HepG2 (cell line): Measurements from ENCODE around the gene PDE4C. TPM values are rescaled to one million over a fixed set of nuclear protein-coding genes. Genes with fewer than 3 reads are reported as not detected.

Experiments used
- ATAC-seq: fragments of 200-7000 bp; cut with Tn5 transposase; 3 replicates; pipeline ENCODE4 v1.9.1; 2020; ENCODE audit warnings: mild to moderate bottlenecking, moderate library complexity
- BruUV-seq: library from RNA; stranded (reverse); fragments of 400-500 nt; replicated peaks from 2 replicates; lab custom pipeline; 2021; lab: Mats Ljungman, UMichigan
- CTCF ChIA-PET: fragments of 300-600 bp; formaldehyde crosslinking; extraction: SDS; loops from one replicate; lab custom pipeline; 2021; ENCODE audit warnings: low total read pairs, inconsistent platforms, low intra/inter-chr PET ratio; lab: Yijun Ruan, JAX
- POLR2A ChIA-PET: fragments of 350-600 bp; sonication (Branson Sonifier 250); formaldehyde crosslinking; loops from one replicate; lab custom pipeline; 2020; ENCODE audit warnings: antibody characterized with exemption, inconsistent platforms; lab: Yijun Ruan, JAX
- DNase-seq: peaks from one replicate; pipeline ENCODE4 v3.0.0-alpha.2; 2015; ENCODE audit warnings: low spot score
- FAIRE-seq: peaks from 3 replicates; lab custom pipeline; 2011; peaks lifted over from hg19 to GRCh38; lab: Jason Lieb, UNC
- H2AFZ ChIP-seq: one replicate; pipeline ENCODE4 v1.6.1; 2011; ENCODE audit warnings: low read length, inconsistent platforms
- H3K27ac ChIP-seq: fragments of 300-600 bp; 3 replicates; pipeline ENCODE4 v1.8.0; 2011; ENCODE audit warnings: mixed run types, mild to moderate bottlenecking, mixed read lengths, low read length, inconsistent platforms; ENCODE audit not compliant: insufficient read depth; ENCODE audit errors: extremely low read length
- H3K27me3 ChIP-seq, 2 experiments: fragments of 200-600 bp in 1 of 2; 2 replicates in 1 of 2; 3 replicates in 1 of 2; pipeline versions ENCODE4 v1.6.0 to v1.8.0; 2011; ENCODE audit warnings: low read length in 2 of 2, mild to moderate bottlenecking in 2 of 2, moderate library complexity in 2 of 2, inconsistent platforms in 1 of 2; ENCODE audit not compliant: insufficient read depth in 2 of 2, control insufficient read depth in 1 of 2
- H3K36me3 ChIP-seq, 2 experiments: fragments of 200-600 bp in 1 of 2; replicated peaks in 1 of 2; 2 replicates in 1 of 2; 3 replicates in 1 of 2; pipeline versions ENCODE4 v1.5.1 to v1.8.0; 2011; ENCODE audit warnings: low read length in 2 of 2, inconsistent platforms in 1 of 2; ENCODE audit not compliant: insufficient read depth in 2 of 2, control insufficient read depth in 1 of 2
- H3K4me1 ChIP-seq: 2 replicates; pipeline ENCODE4 v1.5.1; 2012; ENCODE audit warnings: low read length, inconsistent platforms; ENCODE audit not compliant: insufficient read depth
- H3K4me2 ChIP-seq: 2 replicates; pipeline ENCODE4 v1.6.0; 2011; ENCODE audit warnings: low read depth, low read length, inconsistent platforms
- H3K4me3 ChIP-seq, 3 experiments: fragments of 200-600 bp in 1 of 3; sonication (generic), shearing (Covaris generic) in 1 of 3; replicated peaks in 1 of 3; 2 replicates each; pipeline ENCODE4 v1.5.1; 2011 to 2016; ENCODE audit warnings: low read length in 3 of 3, inconsistent platforms in 2 of 3, low read depth in 2 of 3, mild to moderate bottlenecking in 2 of 3, control low read depth in 1 of 3, mixed read lengths in 1 of 3; ENCODE audit not compliant: insufficient read depth in 1 of 3
- H3K79me2 ChIP-seq: one replicate; pipeline ENCODE4 v1.6.1; 2011; ENCODE audit warnings: low read length, inconsistent platforms; ENCODE audit not compliant: insufficient read depth
- H3K9ac ChIP-seq: 2 replicates; pipeline ENCODE4 v1.6.0; 2011; ENCODE audit warnings: mild to moderate bottlenecking, low read depth, low read length, inconsistent platforms; ENCODE audit not compliant: insufficient read depth
- H3K9me3 ChIP-seq: 2 replicates; pipeline ENCODE4 v1.5.1; 2012; ENCODE audit warnings: mild to moderate bottlenecking, low read length
- H4K20me1 ChIP-seq: 2 replicates; pipeline ENCODE4 v1.6.0; 2011; ENCODE audit warnings: inconsistent platforms, mild to moderate bottlenecking, low read length, moderate library complexity; ENCODE audit not compliant: insufficient read depth
- FOXA3 ChIP-seq: IDR thresholded peaks from 2 replicates; pipeline ENCODE4 v1.6.1; 2016; ENCODE audit warnings: missing genetic modification reagents, missing compliant biosample characterization
- FOXJ3 ChIP-seq: sonication (generic); formaldehyde crosslinking; IDR thresholded peaks from 2 replicates; pipeline ENCODE4 v1.4.0; 2020; ENCODE audit warnings: missing genetic modification reagents, mild to moderate bottlenecking, borderline replicate concordance
- HCFC1 ChIP-seq: fragments of 150-350 bp; IDR thresholded peaks from 2 replicates; pipeline ENCODE4 v1.6.1; 2014; ENCODE audit warnings: low read depth, low read length
- KLF11 ChIP-seq: IDR thresholded peaks from 2 replicates; pipeline ENCODE4 v1.6.1; 2016; ENCODE audit warnings: missing compliant biosample characterization
- PLRG1 ChIP-seq: fragments of 450-650 bp; conservative IDR thresholded peaks from 2 replicates; pipeline ENCODE4 v1.6.1; 2016
- ZNF256 ChIP-seq: sonication (generic); formaldehyde crosslinking; conservative IDR thresholded peaks from 2 replicates; pipeline ENCODE4 v1.4.0; 2020; ENCODE audit warnings: missing genetic modification reagents
- WGBS: methylation state at CpG from one replicate; pipeline ENCODE4 v1.1.6; 2017; ENCODE audit warnings: low lambda C conversion rate; 5-methylcytosine and 5-hydroxymethylcytosine counted together
- in situ Hi-C: cut with HindIII; loops from 2 replicates; pipeline ENCODE4 v1.10.0; 2017; ENCODE audit warnings: low pct_unique_long_range_greater_than_20kb; ENCODE audit not compliant: extremely low pct_ligation_motif_present
- intact Hi-C: fragments of 100-400 bp; cut with micrococcal nuclease; formaldehyde crosslinking; loops from one replicate; pipeline ENCODE4 v1.10.0; 2022; ENCODE audit not compliant: unreplicated experiment
- polyA plus RNA-seq, 8 experiments: library from polyadenylated mRNA; depleted of rRNA in 3 of 8; stranded (reverse) in 7 of 8; unstranded in 1 of 8; fragments of >200 nt; fragmentation: Illumina TruSeq in 4 of 8; extraction: Trizol in 4 of 8; gene quantifications; 2 replicates each; pipeline versions ENCODE4 v1.2.1 to v1.2.3, GENCODE V29; 2011 to 2016; ENCODE audit warnings: low read depth in 4 of 8, missing spikeins in 1 of 8, mixed read lengths in 1 of 8; ENCODE audit not compliant: insufficient read depth in 1 of 8
- total RNA-seq, 5 experiments: library from RNA; depleted of rRNA; stranded (reverse); fragments of >200 nt; fragmentation: Illumina TruSeq; extraction: Trizol; gene quantifications; 2 replicates each; pipeline ENCODE4 v1.2.3, GENCODE V29; 2016; ENCODE audit warnings: low read depth in 1 of 5
- TF ChIP-seq, protein P1 (sequence below): sonication (generic); formaldehyde crosslinking; IDR thresholded peaks from 2 replicates; pipeline ENCODE4 v1.5.0; 2020; ENCODE audit warnings: mild to moderate bottlenecking, missing genetic modification reagents, borderline replicate concordance

Gene PDE4C
- total and polyA plus RNA-seq, 2 of the 13 experiments (the other 11 are each of a cell fraction or from before 2014, with no cell fraction given), result 1.4 to 14.0 TPM

DNA sequence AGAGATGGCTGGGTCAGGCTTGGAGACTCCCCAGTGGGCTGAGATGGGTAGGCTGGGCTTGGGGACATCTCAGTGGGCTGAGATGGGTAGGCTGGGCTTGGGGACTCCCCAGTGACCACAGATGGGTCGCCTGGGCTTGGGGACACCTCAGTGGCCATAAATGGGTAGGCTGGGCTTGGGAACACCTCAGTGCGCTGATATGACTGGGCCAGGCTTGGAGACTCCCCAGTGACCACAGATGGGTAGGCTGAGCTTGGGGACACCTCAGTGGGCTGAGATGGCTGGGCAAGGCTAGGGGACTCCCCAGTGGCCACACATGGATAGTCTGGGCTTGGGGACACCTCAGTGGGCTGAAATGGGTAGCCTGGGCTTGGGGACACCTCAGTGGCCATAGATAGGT is 35.2 kb upstream of the PDE4C start:
- CTCF ChIA-PET, result no interaction called here
- POLR2A ChIA-PET, result interaction anchor here (1.1 kb wide), 1 partner anchor 13 kb away, joined by 3 read pairs; the partner anchor contains the start of gene IQCN
- no peak for FAIRE-seq
- peaks cover 10 to 27% of the 10 kb centered on the region in 2 experiments; a peak in 4 of 5 replicates for H3K27me3 ChIP-seq
- no peak overlapping the region for H2AFZ ChIP-seq
- peaks cover 21% of the 10 kb centered on the region for H3K4me1 ChIP-seq
- TF ChIP-seq, protein P1, sequence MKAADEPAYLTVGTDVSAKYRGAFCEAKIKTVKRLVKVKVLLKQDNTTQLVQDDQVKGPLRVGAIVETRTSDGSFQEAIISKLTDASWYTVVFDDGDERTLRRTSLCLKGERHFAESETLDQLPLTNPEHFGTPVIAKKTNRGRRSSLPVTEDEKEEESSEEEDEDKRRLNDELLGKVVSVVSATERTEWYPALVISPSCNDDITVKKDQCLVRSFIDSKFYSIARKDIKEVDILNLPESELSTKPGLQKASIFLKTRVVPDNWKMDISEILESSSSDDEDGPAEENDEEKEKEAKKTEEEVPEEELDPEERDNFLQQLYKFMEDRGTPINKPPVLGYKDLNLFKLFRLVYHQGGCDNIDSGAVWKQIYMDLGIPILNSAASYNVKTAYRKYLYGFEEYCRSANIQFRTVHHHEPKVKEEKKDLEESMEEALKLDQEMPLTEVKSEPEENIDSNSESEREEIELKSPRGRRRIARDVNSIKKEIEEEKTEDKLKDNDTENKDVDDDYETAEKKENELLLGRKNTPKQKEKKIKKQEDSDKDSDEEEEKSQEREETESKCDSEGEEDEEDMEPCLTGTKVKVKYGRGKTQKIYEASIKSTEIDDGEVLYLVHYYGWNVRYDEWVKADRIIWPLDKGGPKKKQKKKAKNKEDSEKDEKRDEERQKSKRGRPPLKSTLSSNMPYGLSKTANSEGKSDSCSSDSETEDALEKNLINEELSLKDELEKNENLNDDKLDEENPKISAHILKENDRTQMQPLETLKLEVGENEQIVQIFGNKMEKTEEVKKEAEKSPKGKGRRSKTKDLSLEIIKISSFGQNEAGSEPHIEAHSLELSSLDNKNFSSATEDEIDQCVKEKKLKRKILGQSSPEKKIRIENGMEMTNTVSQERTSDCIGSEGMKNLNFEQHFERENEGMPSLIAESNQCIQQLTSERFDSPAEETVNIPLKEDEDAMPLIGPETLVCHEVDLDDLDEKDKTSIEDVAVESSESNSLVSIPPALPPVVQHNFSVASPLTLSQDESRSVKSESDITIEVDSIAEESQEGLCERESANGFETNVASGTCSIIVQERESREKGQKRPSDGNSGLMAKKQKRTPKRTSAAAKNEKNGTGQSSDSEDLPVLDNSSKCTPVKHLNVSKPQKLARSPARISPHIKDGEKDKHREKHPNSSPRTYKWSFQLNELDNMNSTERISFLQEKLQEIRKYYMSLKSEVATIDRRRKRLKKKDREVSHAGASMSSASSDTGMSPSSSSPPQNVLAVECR (CRISPR knock-in tag), result no peak
- no peak for TF ChIP-seq PLRG1
- TF ChIP-seq ZNF256 (CRISPR knock-in tag), result no peak
- no peak for TF ChIP-seq FOXA3 (CRISPR knock-in tag)
- TF ChIP-seq KLF11 (CRISPR knock-in tag), result no peak
- TF ChIP-seq FOXJ3 (CRISPR knock-in tag), result no peak
- no peak for TF ChIP-seq HCFC1
- ATAC-seq, result no peak
- no peak for DNase-seq
- intact Hi-C loops, result no loop called here
- no CpG with 5 or more reads among the region's 2 CpGs for WGBS
- H4K20me1 ChIP-seq, result no peaks in the 10 kb centered on the region
- no peaks in the 10 kb centered on the region for H3K36me3 ChIP-seq
- no TSS peak for BruUV-seq
- in situ Hi-C loops, result no loop called here
- H3K27ac ChIP-seq, result no peak overlapping the region
- no peak overlapping the region for H3K4me2 ChIP-seq
- H3K4me3 ChIP-seq, result no peak overlapping the region
- H3K9ac ChIP-seq, result no peak overlapping the region
- no peaks in the 10 kb centered on the region for H3K9me3 ChIP-seq
- H3K79me2 ChIP-seq, result no peaks in the 10 kb centered on the region
